HG02973 (cell line): ENCODE results near the gene KRT20.
"Not testable (repeated sequence)": the region's sequence is repeated elsewhere in the genome, so short reads cannot be mapped to it uniquely, and the experiment has no call there.

Experiments used
- ATAC-seq: cut with Tn5 transposase; IDR thresholded peaks from one replicate; pipeline ENCODE4 v1.9.1; 2021; ENCODE audit warnings: moderate library complexity; ENCODE audit not compliant: unreplicated experiment

The KRT20 gene

GRCh38 chr17:40884708-40885512 is at the start of gene KRT20:
TSS of gene KRT20 (minus strand) at chr17:40885242. CDS start at chr17:40885185, 57 bp downstream.
- ATAC-seq: no peak

GRCh38 chr17:40932608-40933007 is 47.6 kb upstream of the KRT20 start:
- no peak for ATAC-seq

- ATAC-seq: no peak
Observed at GRCh38 chr17:40931311-40931710, 46.3 kb upstream of the KRT20 start.

GRCh38 chr17:40926341-40926740 is 41.3 kb upstream of the KRT20 start:
- ATAC-seq: no peak

- no peak for ATAC-seq
Observed at GRCh38 chr17:40922239-40922638, 37.2 kb upstream of the KRT20 start.

GRCh38 chr17:40921026-40921425 is 36.0 kb upstream of the KRT20 start:
- no peak for ATAC-seq

- ATAC-seq: not testable (repeated sequence)
Observed at GRCh38 chr17:40917116-40917515, 32.1 kb upstream of the KRT20 start.

GRCh38 chr17:40916366-40916765 is 31.3 kb upstream of the KRT20 start:
- ATAC-seq: no peak

GRCh38 chr17:40915721-40916256 is 30.7 kb upstream of the KRT20 start:
- no peak for ATAC-seq

GRCh38 chr17:40915199-40915661 is 30.2 kb upstream of the KRT20 start:
- ATAC-seq: no peak

GRCh38 chr17:40914075-40914855 is 29.2 kb upstream of the KRT20 start:
- ATAC-seq: no peak

- no peak for ATAC-seq
Observed at GRCh38 chr17:40912486-40913210, 27.6 kb upstream of the KRT20 start.

GRCh38 chr17:40910441-40910841 is 25.4 kb upstream of the KRT20 start:
- ATAC-seq: no peak

- no peak for ATAC-seq
Observed at GRCh38 chr17:40909755-40910154, 24.7 kb upstream of the KRT20 start.

- no peak for ATAC-seq
Observed at GRCh38 chr17:40909351-40909750, 24.3 kb upstream of the KRT20 start.

GRCh38 chr17:40906613-40907012 is 21.6 kb upstream of the KRT20 start:
- no peak for ATAC-seq

GRCh38 chr17:40905370-40905769 is 20.3 kb upstream of the KRT20 start:
- no peak for ATAC-seq

- no peak for ATAC-seq
Observed at GRCh38 chr17:40903129-40903847, 18.2 kb upstream of the KRT20 start.

GRCh38 chr17:40902498-40902897 is 17.5 kb upstream of the KRT20 start:
- ATAC-seq: no peak

GRCh38 chr17:40901981-40902474 is 17.0 kb upstream of the KRT20 start:
- ATAC-seq: no peak
